IgD-negative memory B cell (primary cell): ENCODE measurements around the gene CNOT6. TPM values are rescaled to one million over a fixed set of nuclear protein-coding genes. Genes with fewer than 3 reads are reported as not detected.

Experiments
- H3K27ac Mint-ChIP-seq, 3 donors: one replicate each; pipeline ENCODE4 v1.8.0; 2020 to 2022; ENCODE audit warnings: mild to moderate bottlenecking in 3 of 3, mixed read lengths in 3 of 3, moderate library complexity in 1 of 3
- H3K27me3 Mint-ChIP-seq: one replicate; pipeline ENCODE4 v1.8.0; 2021; ENCODE audit warnings: mixed read lengths
- H3K36me3 Mint-ChIP-seq: one replicate; pipeline ENCODE4 v1.8.0; 2020; ENCODE audit warnings: mild to moderate bottlenecking, mixed read lengths
- H3K4me1 Mint-ChIP-seq, 3 donors: one replicate each; pipeline ENCODE4 v1.8.0; 2020 to 2022; ENCODE audit warnings: mixed read lengths in 3 of 3, mild to moderate bottlenecking in 1 of 3
- H3K4me3 Mint-ChIP-seq, 4 donors: one replicate each; pipeline ENCODE4 v1.8.0; 2020 to 2022; ENCODE audit warnings: mild to moderate bottlenecking in 4 of 4, mixed read lengths in 4 of 4, moderate library complexity in 3 of 4
- H3K9me3 Mint-ChIP-seq, 3 donors: one replicate each; pipeline ENCODE4 v1.8.0; 2020 to 2021; ENCODE audit warnings: mixed read lengths in 3 of 3, mild to moderate bottlenecking in 1 of 3
- polyA plus RNA-seq: library from polyadenylated mRNA; unstranded; fragments of 300-500 nt; fragmentation: Illumina TruSeq; gene quantifications from one replicate; pipeline ENCODE4 v1.2.3, GENCODE V29; 2021

Gene CNOT6
- polyA plus RNA-seq, 1 donor from 2014 or later: 6.3 TPM

GRCh38 chr5:180593446-180594206, 99.4 kb downstream of the CNOT6 start:
- peak overlapping the region in 1 of 3 donors; percentile 83 for H3K27ac Mint-ChIP-seq
- peaks cover 0 to 2% (median 0%) of the 10 kb centered on the region in 3 donors for H3K9me3 Mint-ChIP-seq
- peaks cover 0 to 2% (median 2%) of the 10 kb centered on the region in 3 donors for H3K4me1 Mint-ChIP-seq
- no peaks in the 10 kb centered on the region for H3K36me3 Mint-ChIP-seq
- no peak overlapping the region for H3K4me3 Mint-ChIP-seq
- H3K27me3 Mint-ChIP-seq: peaks cover 27% of the 10 kb centered on the region

- H3K9me3 Mint-ChIP-seq: peaks cover 0 to 2% (median 0%) of the 10 kb centered on the region in 3 donors
- H3K27ac Mint-ChIP-seq: no peak overlapping the region
- H3K36me3 Mint-ChIP-seq: no peaks in the 10 kb centered on the region
- H3K27me3 Mint-ChIP-seq: peaks cover 22% of the 10 kb centered on the region
- no peak overlapping the region for H3K4me3 Mint-ChIP-seq
- peaks cover 0 to 2% (median 2%) of the 10 kb centered on the region in 3 donors for H3K4me1 Mint-ChIP-seq
These were observed 100.3 kb downstream of the CNOT6 start for GRCh38 chr5:180594311-180595045.

GRCh38 chr5:180595046-180595379, 100.8 kb downstream of the CNOT6 start:
- H3K27ac Mint-ChIP-seq: no peak overlapping the region
- no peaks in the 10 kb centered on the region for H3K36me3 Mint-ChIP-seq
- no peak overlapping the region for H3K4me3 Mint-ChIP-seq
- H3K9me3 Mint-ChIP-seq: peaks cover 0 to 2% (median 0%) of the 10 kb centered on the region in 3 donors
- H3K27me3 Mint-ChIP-seq: peaks cover 17% of the 10 kb centered on the region
- H3K4me1 Mint-ChIP-seq: peaks cover 0 to 2% (median 2%) of the 10 kb centered on the region in 3 donors

DNA sequence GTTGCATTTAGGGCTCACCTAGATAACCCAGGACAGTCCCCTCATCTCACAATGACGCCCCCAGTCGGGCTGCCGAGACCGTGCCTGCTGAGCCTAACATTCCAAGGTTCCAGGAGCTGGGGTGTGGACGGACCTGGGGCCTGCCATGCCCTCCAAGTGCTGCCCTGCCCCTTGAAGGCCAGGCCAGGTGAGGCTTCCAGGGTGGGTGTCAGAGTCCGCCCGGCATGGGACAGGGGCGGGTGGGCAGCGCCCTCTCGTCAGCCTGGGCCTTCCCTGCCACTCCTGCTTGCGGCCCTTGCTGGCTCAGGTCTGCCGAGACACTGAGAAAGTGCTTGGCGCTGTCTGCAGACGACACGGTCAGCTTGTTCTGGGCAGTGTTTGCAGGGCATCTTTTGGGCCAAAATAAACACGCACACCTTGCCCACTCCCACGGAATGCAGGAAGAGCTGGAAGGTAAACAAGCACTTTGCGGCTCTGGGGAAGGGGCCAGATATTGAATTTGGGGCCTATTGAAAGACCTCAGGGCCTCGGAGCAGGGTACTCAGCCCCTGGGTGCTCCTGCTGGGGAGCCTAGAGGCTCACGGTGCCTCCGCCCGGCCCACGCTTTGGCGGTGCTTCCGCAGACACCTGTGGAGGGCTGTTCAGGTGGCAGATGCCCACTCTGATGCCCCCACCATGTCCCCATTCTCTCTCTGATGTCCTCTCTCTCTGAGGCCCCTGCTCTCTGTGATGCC, 101.4 kb downstream of the CNOT6 start:
- no peak overlapping the region for H3K4me3 Mint-ChIP-seq
- H3K36me3 Mint-ChIP-seq: no peaks in the 10 kb centered on the region
- peak overlapping the region in 1 of 3 donors; percentile 59 for H3K27ac Mint-ChIP-seq
- H3K4me1 Mint-ChIP-seq: peaks cover 0 to 2% (median 2%) of the 10 kb centered on the region in 3 donors
- H3K9me3 Mint-ChIP-seq: peaks cover 0 to 2% (median 0%) of the 10 kb centered on the region in 3 donors
- peaks cover 20% of the 10 kb centered on the region for H3K27me3 Mint-ChIP-seq

DNA sequence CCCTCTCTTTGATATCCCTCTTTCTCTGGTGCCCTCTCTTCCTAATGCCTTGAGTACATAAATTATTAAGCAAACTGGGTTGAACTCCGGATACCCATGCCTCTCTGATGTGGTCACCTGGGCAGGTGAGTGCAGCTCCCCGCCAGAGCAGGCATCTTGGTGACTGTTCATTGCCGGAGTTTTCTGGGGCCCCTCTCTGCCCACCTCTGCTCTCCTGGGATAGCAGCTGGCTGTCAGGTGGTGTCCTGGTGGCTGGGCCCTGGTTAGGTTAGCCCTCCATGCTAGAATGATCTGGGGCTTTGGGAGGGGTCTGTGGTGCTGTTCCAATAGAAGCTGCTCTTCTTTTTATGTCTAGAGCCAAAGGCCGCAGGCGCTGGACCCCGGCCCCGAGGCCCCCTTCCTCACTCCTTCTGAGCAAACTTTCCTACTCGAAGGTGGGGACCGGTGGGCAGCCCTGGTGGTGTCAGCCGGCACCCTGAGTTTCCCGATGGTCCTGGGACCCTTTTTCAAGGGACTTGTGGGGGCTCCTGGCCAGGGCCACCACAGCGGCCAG, 102.0 kb downstream of the CNOT6 start:
- Mint-ChIP-seq H3K4me3 (no peak overlapping the region), H3K27ac (peak overlapping the region in 1 of 3 donors; percentile 59), H3K36me3 (no peaks in the 10 kb centered on the region), H3K27me3 (peaks cover 20% of the 10 kb centered on the region), H3K4me1 (peaks cover 0 to 2% (median 2%) of the 10 kb centered on the region in 3 donors), H3K9me3 (peaks cover 0 to 2% (median 0%) of the 10 kb centered on the region in 3 donors)

DNA sequence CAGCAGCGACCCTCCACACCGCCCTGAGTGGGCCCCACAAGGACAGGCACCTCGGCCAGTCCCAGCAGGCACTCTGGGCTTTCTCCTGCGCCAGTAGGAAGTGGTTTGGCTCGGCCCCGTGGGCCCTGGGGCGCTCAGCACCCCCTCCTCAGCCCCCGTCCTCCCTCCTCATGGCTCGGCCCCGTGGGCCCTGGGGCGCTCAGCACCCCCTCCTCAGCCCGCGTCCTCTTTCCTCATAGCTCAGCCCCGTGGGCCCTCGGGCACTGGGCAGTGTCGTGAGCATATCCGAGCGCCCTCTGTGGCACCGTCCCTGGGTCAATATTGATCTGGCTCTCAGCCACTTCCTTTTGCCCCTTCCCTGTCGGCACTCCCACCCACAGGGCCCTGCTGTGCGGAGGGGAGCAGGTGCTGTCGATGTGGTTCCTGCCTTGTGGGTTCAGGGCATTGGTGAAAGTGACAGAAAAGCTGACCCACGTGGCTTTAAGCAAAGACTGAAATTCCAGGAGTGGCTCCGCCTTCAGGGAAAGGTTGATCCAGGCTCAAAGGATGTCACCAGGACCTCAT, 102.6 kb downstream of the CNOT6 start:
- no peak overlapping the region for H3K27ac Mint-ChIP-seq

GRCh38 chr5:180598316-180598701, 104.1 kb downstream of the CNOT6 start:
- peaks cover 8% of the 10 kb centered on the region for H3K27me3 Mint-ChIP-seq
- H3K27ac Mint-ChIP-seq: no peak overlapping the region
- peaks cover 0 to 3% (median 0%) of the 10 kb centered on the region in 3 donors for H3K9me3 Mint-ChIP-seq
- no peak overlapping the region for H3K4me3 Mint-ChIP-seq
- no peaks in the 10 kb centered on the region for H3K36me3 Mint-ChIP-seq
- H3K4me1 Mint-ChIP-seq: no peaks in the 10 kb centered on the region

More for the DNA sequence above, 102.6 kb downstream of the CNOT6 start:
- Mint-ChIP-seq H3K4me1 (peaks cover 0 to 2% (median 2%) of the 10 kb centered on the region in 3 donors), H3K9me3 (peaks cover 0 to 3% (median 0%) of the 10 kb centered on the region in 3 donors), H3K36me3 (no peaks in the 10 kb centered on the region), H3K27me3 (peaks cover 20% of the 10 kb centered on the region), H3K4me3 (no peak overlapping the region)

DNA sequence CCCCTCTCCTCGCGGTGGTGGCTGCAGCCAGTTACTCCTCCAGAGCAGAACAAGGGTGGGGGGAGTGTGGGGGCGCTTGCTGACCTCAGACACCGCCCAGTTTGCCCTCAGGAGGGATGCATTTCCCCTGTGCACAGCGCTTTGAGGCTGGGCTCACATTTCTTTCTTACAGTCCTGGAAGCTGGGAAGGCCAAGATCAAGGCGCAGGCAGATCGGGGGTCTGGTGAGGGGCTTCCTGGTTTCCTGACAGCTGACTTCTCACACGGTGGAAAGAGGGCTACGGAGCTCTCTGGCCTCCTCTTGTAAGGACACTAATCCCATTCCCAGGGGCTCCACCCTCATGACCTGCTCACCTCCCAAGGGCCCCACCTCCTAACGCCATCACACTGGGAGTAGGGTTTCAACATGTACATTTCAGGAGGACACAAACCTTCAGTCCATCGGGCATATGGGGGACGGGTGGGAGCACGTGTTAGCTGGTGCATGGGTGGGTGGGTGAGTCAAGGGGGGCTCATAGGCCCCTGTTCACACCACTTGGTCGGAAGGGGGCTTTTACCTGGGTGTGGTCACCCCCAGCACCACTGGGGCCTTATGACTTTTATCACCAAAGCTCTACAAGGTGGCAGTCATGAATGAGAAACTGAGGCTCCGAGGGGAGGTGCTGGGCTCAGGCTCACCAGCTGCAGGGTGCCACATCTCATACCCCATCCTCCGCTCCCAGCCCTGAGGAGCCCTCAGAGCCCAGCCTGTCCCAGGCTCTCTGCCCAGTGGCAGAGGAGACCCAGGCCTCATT, 104.8 kb downstream of the CNOT6 start:
- no peaks in the 10 kb centered on the region for H3K36me3 Mint-ChIP-seq
- peaks cover 0 to 3% (median 0%) of the 10 kb centered on the region in 3 donors for H3K9me3 Mint-ChIP-seq
- peak overlapping the region in 1 of 3 donors; percentile 3 for H3K27ac Mint-ChIP-seq
- H3K4me1 Mint-ChIP-seq: no peaks in the 10 kb centered on the region
- H3K4me3 Mint-ChIP-seq: no peak overlapping the region
- H3K27me3 Mint-ChIP-seq: peaks cover 5% of the 10 kb centered on the region

DNA sequence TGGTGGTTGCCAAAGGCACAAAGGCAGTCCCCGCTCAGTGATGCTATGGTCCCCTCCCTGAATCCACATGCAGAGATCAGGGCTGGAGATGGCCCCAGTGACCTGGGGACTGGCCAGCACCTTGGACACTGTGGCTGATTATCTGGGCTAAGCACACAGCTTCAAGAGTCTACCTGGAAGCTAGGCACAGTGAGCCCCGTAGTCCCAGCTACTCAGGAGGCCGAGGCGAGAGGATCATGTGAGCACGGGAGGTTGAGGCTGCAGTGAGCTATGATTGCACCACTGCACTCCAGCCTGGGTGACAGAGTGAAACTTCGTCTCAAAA, 105.4 kb downstream of the CNOT6 start:
- Mint-ChIP-seq H3K36me3 (no peaks in the 10 kb centered on the region), H3K4me3 (no peak overlapping the region), H3K9me3 (peaks cover 0 to 3% (median 0%) of the 10 kb centered on the region in 3 donors), H3K27me3 (peaks cover 5% of the 10 kb centered on the region), H3K27ac (no peak overlapping the region), H3K4me1 (no peaks in the 10 kb centered on the region)

DNA sequence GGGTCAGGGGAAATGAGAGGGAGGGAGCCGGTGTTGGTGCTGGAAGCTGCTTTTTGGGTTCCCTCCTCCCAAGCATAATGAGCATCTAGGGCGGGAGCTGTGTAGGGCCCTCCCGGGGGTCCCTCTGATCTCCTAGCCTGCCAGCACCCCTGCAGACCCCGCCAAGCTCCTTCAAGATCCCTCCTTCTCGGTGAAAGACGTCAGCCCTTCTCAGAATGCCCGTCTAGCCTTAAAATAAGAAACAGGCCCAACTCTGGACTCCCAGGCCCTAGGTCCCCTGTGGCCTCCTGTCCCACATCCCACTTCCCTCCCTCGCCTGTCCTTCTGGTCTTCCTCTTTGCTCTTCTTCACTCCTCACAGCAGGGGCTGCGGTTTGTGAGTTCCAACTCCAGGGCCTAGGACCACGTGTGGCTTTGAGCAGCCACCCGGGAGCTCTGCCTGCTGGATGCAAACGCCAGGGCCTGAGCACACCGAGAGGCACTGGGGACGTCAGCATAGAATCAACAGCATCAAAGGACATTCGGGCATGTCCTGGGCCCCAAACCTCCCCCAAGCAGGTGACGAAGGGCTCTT, 105.9 kb downstream of the CNOT6 start:
- no peak overlapping the region for H3K4me3 Mint-ChIP-seq
- no peak overlapping the region for H3K27ac Mint-ChIP-seq
- no peaks in the 10 kb centered on the region for H3K4me1 Mint-ChIP-seq
- no peaks in the 10 kb centered on the region for H3K36me3 Mint-ChIP-seq
- peaks cover 0 to 1% (median 0%) of the 10 kb centered on the region in 3 donors for H3K9me3 Mint-ChIP-seq
- peaks cover 5% of the 10 kb centered on the region for H3K27me3 Mint-ChIP-seq

DNA sequence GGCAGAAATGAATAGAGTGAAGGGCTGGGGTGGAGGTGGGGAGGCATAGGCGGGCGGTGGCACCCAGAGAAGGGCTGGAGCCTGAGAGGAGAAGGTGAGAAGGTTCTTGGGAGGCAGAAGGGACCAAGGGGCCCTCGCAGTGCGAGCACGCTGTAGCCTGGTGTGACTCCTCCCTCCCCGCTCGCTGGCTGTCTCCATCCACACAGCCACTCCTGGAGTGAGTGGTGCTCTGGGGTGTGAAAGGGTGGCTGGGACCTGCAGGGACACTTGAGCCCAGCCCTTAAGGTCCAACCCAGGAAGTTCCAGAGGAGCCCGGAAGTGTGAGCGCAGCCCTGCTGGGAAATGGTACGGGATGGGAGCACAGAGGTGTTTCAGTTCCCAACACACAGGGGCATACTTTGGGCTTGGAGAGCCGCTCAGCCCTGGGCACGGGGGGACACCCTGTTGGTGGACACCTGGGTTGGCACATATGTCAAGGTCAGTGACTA, 106.4 kb downstream of the CNOT6 start:
- no peak overlapping the region for H3K4me3 Mint-ChIP-seq
- H3K9me3 Mint-ChIP-seq: peaks cover 0 to 1% (median 0%) of the 10 kb centered on the region in 3 donors
- no peaks in the 10 kb centered on the region for H3K4me1 Mint-ChIP-seq
- no peaks in the 10 kb centered on the region for H3K36me3 Mint-ChIP-seq
- peaks cover 5% of the 10 kb centered on the region for H3K27me3 Mint-ChIP-seq
- no peak overlapping the region for H3K27ac Mint-ChIP-seq

DNA sequence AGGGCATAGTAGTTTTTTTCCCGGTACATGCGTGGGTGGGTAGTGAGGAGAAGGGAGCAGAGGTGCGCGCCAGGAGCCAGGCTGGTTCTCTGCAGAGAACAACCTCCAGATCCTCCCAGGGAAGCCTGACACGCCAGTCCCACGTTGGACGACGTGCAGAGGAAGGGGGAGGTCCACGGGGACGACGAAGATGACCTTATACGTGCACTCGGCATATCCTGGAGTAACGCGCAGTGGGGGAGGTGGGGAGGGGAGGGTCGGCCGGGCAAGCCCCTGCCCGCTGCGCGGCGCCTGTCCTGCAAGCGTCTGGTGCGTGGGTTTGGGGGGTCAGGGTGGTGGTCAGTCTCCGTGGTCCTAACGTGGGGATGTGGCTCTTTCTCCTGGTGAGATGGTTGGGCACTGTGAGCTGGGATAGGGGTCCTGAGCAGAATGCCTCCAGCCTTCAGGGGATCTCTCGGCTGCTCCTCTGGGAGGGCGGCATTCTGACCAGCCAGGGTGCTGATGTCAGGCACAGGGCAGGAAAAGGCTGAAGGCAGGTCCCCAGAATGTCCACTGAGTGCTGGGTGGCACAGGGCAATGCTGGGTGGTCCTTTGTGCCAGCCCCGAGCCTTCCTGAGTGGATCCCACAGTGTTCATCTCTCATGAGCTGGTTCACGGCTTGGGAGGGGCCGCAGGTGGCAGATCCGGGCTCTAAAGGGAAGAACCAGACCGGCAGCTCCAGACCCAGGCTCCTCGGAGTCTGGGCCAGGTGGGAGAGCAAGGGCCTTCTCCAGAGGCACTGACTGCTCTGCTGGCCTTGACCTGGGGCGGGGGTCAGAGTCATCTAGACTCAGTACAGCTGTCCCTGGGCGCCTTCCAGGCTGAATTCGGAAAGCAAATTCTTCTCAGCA, 107.7 kb downstream of the CNOT6 start:
- Mint-ChIP-seq H3K36me3 (no peaks in the 10 kb centered on the region), H3K4me1 (peaks cover 0 to 3% (median 0%) of the 10 kb centered on the region in 3 donors), H3K9me3 (peaks cover 0 to 1% (median 0%) of the 10 kb centered on the region in 3 donors), H3K4me3 (no peak overlapping the region), H3K27ac (no peak overlapping the region), H3K27me3 (peaks cover 5% of the 10 kb centered on the region)
